Subcutaneous adipose tissue (tissue), 4 donors: Measurements from ENCODE around the gene PTGDR2. TPM values are rescaled to one million over a fixed set of nuclear protein-coding genes. Genes with fewer than 3 reads are reported as not detected.

Experiments
- total RNA-seq, 4 donors: library from RNA; depleted of rRNA; stranded (reverse); fragments of >200 nt; gene quantifications; one replicate each; pipeline ENCODE4 v1.1.0, GENCODE V29; 2016
- TF ChIP-seq, protein P1 (sequence below): fragments of 450-650 bp; IDR thresholded peaks from one replicate; pipeline ENCODE4 v1.5.1; 2016; ENCODE audit warnings: low read depth, mild to moderate bottlenecking, control low read depth, antibody characterized with exemption, moderate library complexity

PTGDR2 gene
- total RNA-seq, 4 donors from 2014 or later = 0.49 to 1.7 (median 0.66) TPM; not detected in 1

DNA sequence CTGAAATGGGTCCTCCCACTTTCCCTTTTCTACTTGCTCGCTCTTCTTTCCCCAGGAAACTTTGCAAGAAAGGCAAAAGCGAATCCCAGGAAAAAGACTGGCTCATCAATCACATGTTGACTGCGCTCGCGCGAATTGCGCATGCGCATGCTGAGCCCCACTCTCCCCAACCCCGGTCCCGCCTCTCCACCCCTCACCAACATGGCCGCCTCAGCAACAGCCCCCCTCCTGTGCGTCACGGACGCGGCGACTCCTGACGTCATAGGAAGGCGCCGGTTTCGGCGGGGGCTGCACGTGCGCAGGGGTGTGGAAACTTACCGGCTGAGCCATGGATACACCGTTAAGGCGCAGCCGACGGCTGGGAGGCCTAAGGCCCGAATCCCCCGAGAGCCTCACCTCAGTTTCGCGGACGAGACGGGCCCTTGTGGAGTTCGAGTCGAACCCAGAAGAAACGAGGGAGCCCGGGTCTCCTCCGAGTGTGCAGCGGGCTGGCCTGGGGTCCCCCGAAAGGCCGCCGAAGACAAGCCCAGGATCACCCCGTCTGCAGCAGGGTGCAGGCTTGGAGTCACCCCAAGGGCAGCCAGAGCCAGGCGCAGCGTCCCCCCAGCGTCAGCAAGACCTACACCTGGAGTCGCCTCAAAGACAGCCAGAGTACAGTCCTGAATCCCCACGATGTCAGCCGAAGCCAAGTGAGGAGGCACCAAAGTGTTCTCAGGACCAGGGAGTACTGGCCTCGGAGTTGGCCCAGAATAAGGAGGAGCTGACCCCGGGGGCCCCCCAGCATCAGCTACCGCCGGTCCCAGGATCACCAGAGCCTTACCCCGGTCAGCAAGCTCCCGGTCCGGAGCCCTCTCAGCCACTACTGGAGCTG is 13.7 kb downstream of the PTGDR2 start, which contains the start of gene CCDC86:
CCDC86 (plus strand) TSS at position 317 of the 871 bp plus-strand sequence; CDS start at position 329, 12 bp downstream.
- TF ChIP-seq, protein P1, sequence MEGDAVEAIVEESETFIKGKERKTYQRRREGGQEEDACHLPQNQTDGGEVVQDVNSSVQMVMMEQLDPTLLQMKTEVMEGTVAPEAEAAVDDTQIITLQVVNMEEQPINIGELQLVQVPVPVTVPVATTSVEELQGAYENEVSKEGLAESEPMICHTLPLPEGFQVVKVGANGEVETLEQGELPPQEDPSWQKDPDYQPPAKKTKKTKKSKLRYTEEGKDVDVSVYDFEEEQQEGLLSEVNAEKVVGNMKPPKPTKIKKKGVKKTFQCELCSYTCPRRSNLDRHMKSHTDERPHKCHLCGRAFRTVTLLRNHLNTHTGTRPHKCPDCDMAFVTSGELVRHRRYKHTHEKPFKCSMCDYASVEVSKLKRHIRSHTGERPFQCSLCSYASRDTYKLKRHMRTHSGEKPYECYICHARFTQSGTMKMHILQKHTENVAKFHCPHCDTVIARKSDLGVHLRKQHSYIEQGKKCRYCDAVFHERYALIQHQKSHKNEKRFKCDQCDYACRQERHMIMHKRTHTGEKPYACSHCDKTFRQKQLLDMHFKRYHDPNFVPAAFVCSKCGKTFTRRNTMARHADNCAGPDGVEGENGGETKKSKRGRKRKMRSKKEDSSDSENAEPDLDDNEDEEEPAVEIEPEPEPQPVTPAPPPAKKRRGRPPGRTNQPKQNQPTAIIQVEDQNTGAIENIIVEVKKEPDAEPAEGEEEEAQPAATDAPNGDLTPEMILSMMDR = no peak

DNA sequence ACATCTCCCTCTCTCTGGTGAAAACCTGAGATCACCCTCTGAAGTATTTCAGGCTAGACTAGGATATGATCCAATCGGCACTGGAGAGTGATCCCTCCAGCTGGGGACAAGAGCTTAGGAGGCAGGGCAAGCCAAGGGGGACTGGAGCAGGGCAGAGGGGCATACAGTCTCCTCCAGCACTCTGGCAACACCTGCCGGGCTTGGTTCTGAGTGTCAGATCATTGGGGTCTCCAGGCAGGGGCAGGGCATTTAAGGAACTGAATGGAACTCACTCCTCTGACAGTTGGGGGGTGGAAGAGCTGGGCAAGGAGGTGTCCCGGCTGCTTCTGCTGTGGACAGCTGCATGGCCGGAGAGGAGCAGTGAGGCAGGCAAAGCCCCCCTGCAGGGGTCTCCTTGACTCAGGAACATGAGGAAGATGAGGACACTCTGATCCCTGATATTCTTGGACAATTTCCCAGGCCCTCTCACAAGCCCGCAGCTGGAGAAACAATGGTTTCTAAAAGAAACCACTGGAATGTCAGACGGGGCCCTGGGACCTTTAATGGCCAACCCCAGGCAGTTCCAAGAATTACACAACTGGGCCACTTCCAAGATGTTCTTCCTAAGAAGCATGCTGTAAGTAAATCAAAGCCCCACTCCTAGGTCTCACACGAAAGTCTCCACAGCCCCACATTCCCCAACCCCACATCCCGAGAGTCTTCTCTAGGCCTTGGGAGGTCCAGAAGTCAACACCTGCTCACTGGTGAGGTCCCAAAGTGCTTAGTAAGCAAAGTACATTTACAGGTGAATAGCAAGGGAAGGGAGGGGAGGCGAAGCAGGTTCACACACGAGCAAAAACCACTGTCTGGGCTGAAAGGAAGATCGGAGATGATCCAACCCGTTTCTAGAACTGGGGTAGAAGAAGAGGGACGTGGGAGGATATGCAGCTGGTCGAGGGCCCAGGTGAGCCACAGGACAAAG is 15.0 kb downstream of the PTGDR2 start:
- TF ChIP-seq, protein P1 = no peak

DNA sequence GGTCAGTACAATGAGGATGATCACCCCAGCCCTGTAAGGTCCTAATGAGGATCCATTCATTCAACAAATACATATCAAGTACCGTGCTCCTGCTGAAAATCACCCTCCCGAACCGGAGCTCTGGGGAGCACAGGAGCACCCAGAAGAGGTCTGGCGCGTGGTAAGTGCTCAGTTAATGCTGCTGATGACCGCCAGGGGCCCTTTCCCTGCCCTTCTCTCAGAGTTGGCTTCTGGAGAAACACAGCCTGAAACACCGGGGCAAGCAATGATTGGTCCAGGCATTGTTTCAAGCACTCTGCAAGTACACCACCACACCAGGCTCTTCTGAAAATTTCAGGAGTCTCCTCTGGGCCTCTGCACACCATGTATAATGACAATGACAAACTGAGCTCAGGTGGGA is 17.6 kb downstream of the PTGDR2 start:
- TF ChIP-seq, protein P1 = no peak

DNA sequence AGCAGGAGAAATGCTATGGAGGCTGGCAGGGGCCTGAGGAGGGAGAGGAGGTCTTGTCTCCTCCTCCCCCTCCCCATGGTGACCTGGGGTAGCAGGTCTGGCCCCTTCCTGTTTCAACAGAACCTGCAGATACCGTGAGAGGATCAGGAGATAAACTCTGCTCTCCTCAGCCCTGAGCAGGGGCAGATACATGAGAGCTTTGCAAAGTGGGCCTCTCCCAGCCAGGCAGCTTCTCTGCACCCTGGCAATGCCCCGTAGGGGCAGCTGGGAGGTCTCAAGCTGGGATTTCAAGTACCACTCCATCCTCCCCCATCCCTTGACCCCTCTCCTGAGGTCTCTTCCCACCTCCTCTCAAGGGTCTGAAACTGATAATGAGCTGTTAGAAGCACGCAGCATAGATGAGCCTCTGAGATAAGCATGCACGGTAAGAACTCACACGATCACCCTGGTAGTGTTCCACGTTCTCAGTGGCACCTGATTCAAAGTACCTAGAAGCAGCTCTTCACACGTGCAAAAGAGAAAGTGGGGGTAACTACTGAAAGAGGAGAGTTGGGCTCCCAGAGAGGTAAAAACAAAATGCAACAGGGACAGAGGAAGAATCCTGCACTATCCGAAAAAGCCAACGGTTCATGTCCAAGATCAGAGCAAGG is 18.8 kb downstream of the PTGDR2 start:
- TF ChIP-seq, protein P1 = no peak

DNA sequence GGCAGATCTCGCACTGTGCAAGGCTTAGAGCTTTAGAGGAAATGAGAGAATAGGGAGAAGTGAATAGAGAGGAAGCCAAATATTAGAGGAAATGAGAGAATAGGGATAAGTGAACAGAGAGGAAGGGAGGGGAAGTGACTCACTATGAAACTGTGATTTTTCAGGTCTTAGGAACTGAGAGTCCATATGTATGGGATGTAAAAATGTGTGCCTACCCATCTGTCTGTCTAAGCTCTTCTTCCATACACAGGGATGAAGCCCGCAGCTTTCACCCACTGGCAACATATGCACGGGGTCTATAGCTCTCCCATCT is 20.3 kb downstream of the PTGDR2 start:
- TF ChIP-seq, protein P1 = no peak

DNA sequence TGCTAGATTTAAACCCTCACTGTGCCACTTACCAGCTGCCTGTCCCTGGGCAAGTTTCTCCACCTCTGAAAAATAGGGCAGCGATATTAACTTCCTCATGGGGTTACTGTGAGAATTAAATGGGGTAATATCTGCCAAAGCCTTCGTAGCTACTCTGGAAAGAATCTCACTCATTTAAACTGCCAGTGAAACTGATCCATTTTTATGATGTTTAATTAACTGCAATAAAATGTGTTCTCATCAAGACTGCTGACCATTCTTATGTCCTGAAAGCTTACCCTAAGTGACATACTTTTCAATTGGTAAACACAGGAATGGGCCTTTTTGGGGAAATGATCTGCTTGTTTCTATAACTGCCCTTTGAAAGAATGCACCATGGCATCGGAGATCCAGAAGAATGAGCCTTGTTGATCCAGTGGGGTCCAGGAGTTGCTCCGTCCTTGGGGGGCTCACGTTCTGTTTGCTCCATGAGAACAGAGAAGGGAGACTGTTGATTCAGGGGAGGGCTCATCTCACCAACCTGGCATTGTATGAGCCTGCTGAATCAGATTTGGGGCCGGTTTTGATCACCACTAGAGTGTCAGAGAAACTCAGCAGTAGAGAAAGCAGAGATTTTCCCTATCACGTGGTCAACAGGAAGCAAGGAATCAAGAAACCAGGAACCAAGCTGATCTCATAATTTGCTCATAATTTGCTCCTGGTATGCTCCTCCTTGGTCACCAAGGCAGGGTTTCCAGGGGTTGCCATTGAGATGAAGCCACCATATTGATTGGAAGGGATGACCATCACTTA is 20.8 kb downstream of the PTGDR2 start:
- TF ChIP-seq, protein P1 = no peak
